Neural progenitor cell (in vitro differentiated cells): ENCODE data around the gene FBP2. TPM values are rescaled to one million over a fixed set of nuclear protein-coding genes. Genes with fewer than 3 reads are reported as not detected.

Experiments
- DNase-seq: peaks from one replicate; pipeline ENCODE4 v3.0.0-alpha.2; 2016; ENCODE audit warnings: low spot score
- H2AFZ ChIP-seq: fragments of 200-600 bp; sonication (generic); replicated peaks from 2 replicates; pipeline ENCODE4 v1.6.1; 2016; ENCODE audit warnings: antibody characterized with exemption
- H3F3A ChIP-seq: fragments of 200-600 bp; sonication (generic); 2 replicates; pipeline ENCODE4 v1.6.1; 2016; ENCODE audit warnings: antibody characterized with exemption, low read depth
- H3K27ac ChIP-seq: fragments of 200-600 bp; sonication (generic); 2 replicates; pipeline ENCODE4 v1.5.1; 2016; ENCODE audit warnings: mild to moderate bottlenecking
- H3K27me3 ChIP-seq: fragments of 200-600 bp; sonication (generic); 2 replicates; pipeline ENCODE4 v1.6.1; 2016; ENCODE audit warnings: mild to moderate bottlenecking, moderate library complexity
- H3K36me3 ChIP-seq: fragments of 200-600 bp; sonication (generic); 2 replicates; pipeline ENCODE4 v1.5.1; 2016
- H3K4me1 ChIP-seq: fragments of 200-600 bp; sonication (generic); 2 replicates; pipeline ENCODE4 v1.6.1; 2016; ENCODE audit warnings: mixed run types
- H3K4me2 ChIP-seq: fragments of 200-600 bp; sonication (generic); 2 replicates; pipeline ENCODE4 v1.6.1; 2016
- H3K4me3 ChIP-seq: fragments of 200-600 bp; sonication (generic); 2 replicates; pipeline ENCODE4 v1.5.1; 2016
- H3K79me2 ChIP-seq: fragments of 200-600 bp; sonication (generic); 2 replicates; pipeline ENCODE4 v1.6.1; 2016; ENCODE audit warnings: low read depth
- H3K9ac ChIP-seq: fragments of 200-600 bp; sonication (generic); 2 replicates; pipeline ENCODE4 v1.6.1; 2016
- H3K9me3 ChIP-seq: fragments of 200-600 bp; sonication (generic); 2 replicates; pipeline ENCODE4 v1.5.1; 2016; ENCODE audit warnings: low read depth
- H4K20me1 ChIP-seq: fragments of 200-600 bp; sonication (generic); 2 replicates; pipeline ENCODE4 v1.6.1; 2016; ENCODE audit warnings: low read depth
- H3K27ac Mint-ChIP-seq: 3 replicates; pipeline ENCODE4 v1.8.0; 2021; ENCODE audit warnings: mixed read lengths
- H3K27me3 Mint-ChIP-seq: 2 replicates; pipeline ENCODE4 v1.8.0; 2022; ENCODE audit warnings: low read depth, mild to moderate bottlenecking, inconsistent platforms, moderate library complexity, mixed read lengths; ENCODE audit not compliant: insufficient read depth
- H3K36me3 Mint-ChIP-seq: 3 replicates; pipeline ENCODE4 v1.8.0; 2021; ENCODE audit warnings: mixed read lengths
- H3K4me1 Mint-ChIP-seq: 3 replicates; pipeline ENCODE4 v1.8.0; 2021; ENCODE audit warnings: mixed read lengths
- H3K4me3 Mint-ChIP-seq: 3 replicates; pipeline ENCODE4 v1.8.0; 2021; ENCODE audit warnings: mild to moderate bottlenecking, moderate library complexity, mixed read lengths
- H3K9me3 Mint-ChIP-seq: 3 replicates; pipeline ENCODE4 v1.8.0; 2020; ENCODE audit warnings: mixed read lengths
- EZH2 ChIP-seq: fragments of 200-600 bp; sonication (generic); IDR thresholded peaks from 2 replicates; pipeline ENCODE4 v1.6.1; 2017; ENCODE audit warnings: antibody characterized with exemption, mild to moderate bottlenecking, moderate library complexity
- EZH2phosphoT487 ChIP-seq: fragments of 200-600 bp; sonication (generic); IDR thresholded peaks from 2 replicates; pipeline ENCODE4 v1.6.1; 2017; ENCODE audit warnings: antibody characterized with exemption
- total RNA-seq: library from RNA; depleted of rRNA; stranded (reverse); fragments of >200 nt; gene quantifications from 2 replicates; pipeline ENCODE4 v1.2.3, GENCODE V29; 2015; ENCODE audit warnings: low replicate concordance
- TF ChIP-seq, protein P1 (sequence below): fragments of 200-600 bp; sonication (generic); IDR thresholded peaks from 2 replicates; pipeline ENCODE4 v1.5.1; 2017; ENCODE audit warnings: antibody characterized with exemption, mild to moderate bottlenecking

Gene FBP2
- total RNA-seq, 1 donor from 2014 or later, result not detected

DNA sequence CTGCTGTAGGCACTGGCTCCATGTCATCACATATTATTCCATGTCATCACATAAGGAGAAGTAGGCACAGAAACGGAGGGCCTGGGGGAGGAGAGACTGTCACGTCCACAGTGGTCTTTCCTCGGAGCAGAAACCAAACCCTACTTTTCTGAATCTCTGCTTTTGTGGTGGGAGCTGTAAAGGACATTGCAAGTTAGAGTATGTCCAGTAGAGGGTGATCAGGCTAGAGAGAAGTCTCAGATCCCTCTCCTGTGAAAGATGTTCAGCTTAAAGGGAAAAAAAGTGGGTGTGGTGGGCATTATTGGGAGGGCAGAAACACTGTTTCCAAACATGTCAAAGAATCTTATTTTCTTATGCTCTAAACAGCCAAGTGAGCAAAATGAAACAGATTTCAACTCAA, 19.4 kb upstream of the FBP2 start:
- H4K20me1 ChIP-seq, result no peaks in the 10 kb centered on the region
- H2AFZ ChIP-seq, result no peak overlapping the region
- H3K4me1 ChIP-seq, result peaks cover 14% of the 10 kb centered on the region
- H3K27ac ChIP-seq, result no peak overlapping the region
- no peaks in the 10 kb centered on the region for H3K36me3 ChIP-seq
- H3K36me3 Mint-ChIP-seq, result no peaks in the 10 kb centered on the region
- H3K4me1 Mint-ChIP-seq, result peaks cover 17% of the 10 kb centered on the region
- H3K79me2 ChIP-seq, result no peaks in the 10 kb centered on the region
- TF ChIP-seq EZH2, result no peak
- no peak for TF ChIP-seq EZH2phosphoT487
- TF ChIP-seq, protein P1, sequence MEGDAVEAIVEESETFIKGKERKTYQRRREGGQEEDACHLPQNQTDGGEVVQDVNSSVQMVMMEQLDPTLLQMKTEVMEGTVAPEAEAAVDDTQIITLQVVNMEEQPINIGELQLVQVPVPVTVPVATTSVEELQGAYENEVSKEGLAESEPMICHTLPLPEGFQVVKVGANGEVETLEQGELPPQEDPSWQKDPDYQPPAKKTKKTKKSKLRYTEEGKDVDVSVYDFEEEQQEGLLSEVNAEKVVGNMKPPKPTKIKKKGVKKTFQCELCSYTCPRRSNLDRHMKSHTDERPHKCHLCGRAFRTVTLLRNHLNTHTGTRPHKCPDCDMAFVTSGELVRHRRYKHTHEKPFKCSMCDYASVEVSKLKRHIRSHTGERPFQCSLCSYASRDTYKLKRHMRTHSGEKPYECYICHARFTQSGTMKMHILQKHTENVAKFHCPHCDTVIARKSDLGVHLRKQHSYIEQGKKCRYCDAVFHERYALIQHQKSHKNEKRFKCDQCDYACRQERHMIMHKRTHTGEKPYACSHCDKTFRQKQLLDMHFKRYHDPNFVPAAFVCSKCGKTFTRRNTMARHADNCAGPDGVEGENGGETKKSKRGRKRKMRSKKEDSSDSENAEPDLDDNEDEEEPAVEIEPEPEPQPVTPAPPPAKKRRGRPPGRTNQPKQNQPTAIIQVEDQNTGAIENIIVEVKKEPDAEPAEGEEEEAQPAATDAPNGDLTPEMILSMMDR, result peak; percentile 26
- H3K27me3 Mint-ChIP-seq, result peaks cover 5% of the 10 kb centered on the region
- no peaks in the 10 kb centered on the region for H3K27me3 ChIP-seq
- peaks cover 19% of the 10 kb centered on the region for H3F3A ChIP-seq
- H3K27ac Mint-ChIP-seq, result no peak overlapping the region
- H3K4me3 Mint-ChIP-seq, result no peak overlapping the region
- no peak overlapping the region for H3K4me3 ChIP-seq
- H3K9me3 ChIP-seq, result no peaks in the 10 kb centered on the region
- no peak overlapping the region for H3K9ac ChIP-seq
- H3K9me3 Mint-ChIP-seq, result no peaks in the 10 kb centered on the region
- H3K4me2 ChIP-seq, result no peak overlapping the region
- no peak for DNase-seq

DNA sequence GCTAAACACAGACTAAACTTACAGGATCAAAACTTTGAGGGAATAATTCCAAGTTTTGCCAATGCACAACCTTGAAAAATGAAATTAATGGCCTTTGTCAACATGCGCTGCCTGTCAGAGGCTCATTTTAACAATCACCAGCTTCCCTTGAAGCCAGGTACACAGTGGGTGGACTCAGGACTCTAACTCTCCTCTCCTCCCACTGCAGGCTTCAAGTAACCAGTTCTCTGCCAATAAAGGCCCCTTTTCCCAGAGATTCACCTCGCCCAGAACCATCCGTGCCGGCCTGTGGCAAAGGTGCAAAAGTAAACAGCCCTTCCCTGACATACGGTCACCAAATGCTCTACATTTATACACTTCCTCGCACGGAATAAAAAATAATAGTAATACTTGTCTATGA, 18.4 kb upstream of the FBP2 start:
- H3K4me1 ChIP-seq, result peaks cover 24% of the 10 kb centered on the region
- Mint-ChIP-seq H3K27me3 (peaks cover 5% of the 10 kb centered on the region), H3K36me3 (no peaks in the 10 kb centered on the region), H3K9me3 (no peaks in the 10 kb centered on the region), H3K27ac (no peak overlapping the region), H3K4me3 (no peak overlapping the region), H3K4me1 (peaks cover 25% of the 10 kb centered on the region)
- DNase-seq, result no peak
- H3K4me3 ChIP-seq, result no peak overlapping the region
- H3F3A ChIP-seq, result peaks cover 28% of the 10 kb centered on the region
- H3K4me2 ChIP-seq, result no peak overlapping the region
- H3K27me3 ChIP-seq, result no peaks in the 10 kb centered on the region
- H2AFZ ChIP-seq, result no peak overlapping the region
- H3K36me3 ChIP-seq, result no peaks in the 10 kb centered on the region
- no peaks in the 10 kb centered on the region for H3K79me2 ChIP-seq
- H3K27ac ChIP-seq, result no peak overlapping the region
- no peak overlapping the region for H3K9ac ChIP-seq
- H4K20me1 ChIP-seq, result no peaks in the 10 kb centered on the region
- no peak for TF ChIP-seq EZH2phosphoT487
- TF ChIP-seq, protein P1, result no peak
- TF ChIP-seq EZH2, result no peak
- H3K9me3 ChIP-seq, result no peaks in the 10 kb centered on the region

- Mint-ChIP-seq H3K27me3 (peaks cover 5% of the 10 kb centered on the region), H3K27ac (no peak overlapping the region), H3K36me3 (no peaks in the 10 kb centered on the region), H3K9me3 (no peaks in the 10 kb centered on the region), H3K4me3 (no peak overlapping the region), H3K4me1 (peaks cover 28% of the 10 kb centered on the region)
- H3K9me3 ChIP-seq, result no peaks in the 10 kb centered on the region
- H3K79me2 ChIP-seq, result no peaks in the 10 kb centered on the region
- no peaks in the 10 kb centered on the region for H3K36me3 ChIP-seq
- H3K4me3 ChIP-seq, result no peak overlapping the region
- H4K20me1 ChIP-seq, result no peaks in the 10 kb centered on the region
- H3K9ac ChIP-seq, result no peak overlapping the region
- H3K4me1 ChIP-seq, result peaks cover 28% of the 10 kb centered on the region
- no peak overlapping the region for H3K27ac ChIP-seq
- peaks cover 29% of the 10 kb centered on the region for H3F3A ChIP-seq
- H2AFZ ChIP-seq, result no peak overlapping the region
- TF ChIP-seq EZH2 (no peak), EZH2phosphoT487 (no peak)
- TF ChIP-seq, protein P1, result no peak
- DNase-seq, result no peak
- H3K4me2 ChIP-seq, result no peak overlapping the region
- H3K27me3 ChIP-seq, result no peaks in the 10 kb centered on the region
These were observed 18.0 kb upstream of the FBP2 start for GRCh38 chr9:94611638-94612068.
